ENCODE measurements around the gene ZMYND19.

Gene ZMYND19

DNA sequence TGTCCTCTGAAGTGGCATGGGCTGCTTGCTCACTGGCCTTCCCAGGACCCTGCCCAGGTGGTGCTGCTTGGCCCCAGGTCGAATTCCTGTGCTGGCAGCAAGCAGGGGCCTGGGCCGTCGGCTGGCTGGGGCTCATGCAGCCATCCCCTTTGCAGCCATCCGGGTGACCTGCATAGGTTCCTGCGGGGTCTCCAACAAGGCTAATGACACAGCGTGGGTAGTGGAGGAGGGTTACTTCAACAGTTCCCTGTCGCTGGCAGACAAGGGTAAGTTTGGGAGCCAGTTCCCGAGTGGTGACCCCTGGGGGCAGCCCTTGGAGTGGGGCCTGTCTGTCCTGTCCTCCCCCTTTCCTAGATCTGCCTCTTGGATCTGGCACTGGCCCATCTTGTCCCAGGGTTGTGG is 22.4 kb upstream of the ZMYND19 start:
- no peak overlapping the region for H3K4me3 ChIP-seq (ENCODE audit: low read length)
- TF ChIP-seq, protein P1, sequence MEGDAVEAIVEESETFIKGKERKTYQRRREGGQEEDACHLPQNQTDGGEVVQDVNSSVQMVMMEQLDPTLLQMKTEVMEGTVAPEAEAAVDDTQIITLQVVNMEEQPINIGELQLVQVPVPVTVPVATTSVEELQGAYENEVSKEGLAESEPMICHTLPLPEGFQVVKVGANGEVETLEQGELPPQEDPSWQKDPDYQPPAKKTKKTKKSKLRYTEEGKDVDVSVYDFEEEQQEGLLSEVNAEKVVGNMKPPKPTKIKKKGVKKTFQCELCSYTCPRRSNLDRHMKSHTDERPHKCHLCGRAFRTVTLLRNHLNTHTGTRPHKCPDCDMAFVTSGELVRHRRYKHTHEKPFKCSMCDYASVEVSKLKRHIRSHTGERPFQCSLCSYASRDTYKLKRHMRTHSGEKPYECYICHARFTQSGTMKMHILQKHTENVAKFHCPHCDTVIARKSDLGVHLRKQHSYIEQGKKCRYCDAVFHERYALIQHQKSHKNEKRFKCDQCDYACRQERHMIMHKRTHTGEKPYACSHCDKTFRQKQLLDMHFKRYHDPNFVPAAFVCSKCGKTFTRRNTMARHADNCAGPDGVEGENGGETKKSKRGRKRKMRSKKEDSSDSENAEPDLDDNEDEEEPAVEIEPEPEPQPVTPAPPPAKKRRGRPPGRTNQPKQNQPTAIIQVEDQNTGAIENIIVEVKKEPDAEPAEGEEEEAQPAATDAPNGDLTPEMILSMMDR (conservative IDR thresholded peaks at IDR 0.05; ENCODE audit: low read depth, low read length): no peak
- no peak for DNase-seq (ENCODE audit: low read depth)

DNA sequence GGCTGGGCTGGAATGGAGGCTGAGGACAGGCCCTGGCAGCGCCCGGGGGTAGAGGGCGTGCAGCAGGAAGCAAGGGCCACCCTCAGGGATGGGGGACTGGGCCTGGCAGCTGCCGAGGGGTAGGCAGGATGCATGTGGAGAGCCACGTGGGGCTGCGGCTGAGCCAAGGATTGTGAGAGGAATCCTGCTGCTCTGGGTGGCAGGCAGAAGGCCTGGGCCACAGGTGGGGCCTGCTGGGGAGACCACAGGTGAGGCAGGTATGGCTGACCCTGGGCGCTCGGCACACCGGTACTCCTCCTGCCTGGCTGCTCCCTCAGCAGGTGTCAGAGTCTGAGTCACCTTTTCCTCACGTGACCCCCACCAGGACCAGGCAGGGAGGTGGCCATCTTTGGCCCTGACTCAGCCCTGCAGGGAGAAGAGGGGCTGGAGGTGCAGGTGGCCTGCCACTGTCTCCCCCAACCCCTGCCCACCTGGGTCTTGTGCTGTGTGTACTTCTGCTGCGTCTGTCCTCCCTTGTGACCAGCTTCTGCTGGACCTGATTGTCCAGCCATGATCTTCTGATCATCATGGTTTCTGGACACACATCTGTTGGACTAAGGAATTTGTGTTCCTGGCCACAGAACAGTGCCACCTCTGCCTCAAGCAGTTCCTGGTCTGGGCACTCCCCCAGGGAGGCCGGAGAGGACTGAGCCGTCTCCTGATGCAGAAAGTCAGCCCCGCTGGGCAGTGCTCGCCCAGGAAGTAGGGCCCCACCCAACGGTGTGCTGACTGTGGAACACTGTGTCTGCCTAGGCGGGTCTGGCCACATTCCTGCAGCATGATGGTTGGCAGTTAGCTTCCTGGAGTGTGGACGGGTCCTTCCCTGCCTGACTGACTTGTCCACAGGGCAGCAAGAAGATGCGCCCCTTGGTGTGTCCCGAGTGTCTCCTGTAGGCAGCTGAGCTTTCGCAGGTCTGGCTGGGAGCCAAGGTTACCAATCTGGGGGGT is 21.6 kb upstream of the ZMYND19 start:
- no peak overlapping the region for H3K4me3 ChIP-seq (ENCODE audit: low read length)
- TF ChIP-seq, protein P1 (conservative IDR thresholded peaks at IDR 0.05; ENCODE audit: low read depth, low read length): no peak
- peak; percentile 72 for DNase-seq (ENCODE audit: low read depth)

DNA sequence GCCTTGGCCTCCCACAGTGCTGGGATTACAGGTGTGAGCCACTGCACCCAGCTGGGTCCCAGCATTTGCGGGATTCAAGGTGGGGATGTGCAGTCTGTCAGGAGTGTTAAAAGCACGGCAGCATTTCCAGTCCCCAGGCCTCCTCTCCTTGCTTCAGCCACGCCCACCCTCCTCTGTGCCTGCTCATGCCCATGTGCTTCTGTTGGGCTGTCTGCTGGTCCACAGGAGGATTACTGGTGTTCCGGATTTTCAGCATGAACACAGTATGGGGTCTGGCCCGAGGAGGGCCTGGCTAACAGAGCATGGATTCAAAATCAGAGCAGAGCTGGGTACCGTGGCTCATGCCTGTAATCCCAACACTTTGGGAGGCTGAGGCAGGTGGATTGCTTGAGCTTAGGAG is 20.6 kb upstream of the ZMYND19 start:
- TF ChIP-seq, protein P1 (conservative IDR thresholded peaks at IDR 0.05; ENCODE audit: low read depth, low read length): no peak

DNA sequence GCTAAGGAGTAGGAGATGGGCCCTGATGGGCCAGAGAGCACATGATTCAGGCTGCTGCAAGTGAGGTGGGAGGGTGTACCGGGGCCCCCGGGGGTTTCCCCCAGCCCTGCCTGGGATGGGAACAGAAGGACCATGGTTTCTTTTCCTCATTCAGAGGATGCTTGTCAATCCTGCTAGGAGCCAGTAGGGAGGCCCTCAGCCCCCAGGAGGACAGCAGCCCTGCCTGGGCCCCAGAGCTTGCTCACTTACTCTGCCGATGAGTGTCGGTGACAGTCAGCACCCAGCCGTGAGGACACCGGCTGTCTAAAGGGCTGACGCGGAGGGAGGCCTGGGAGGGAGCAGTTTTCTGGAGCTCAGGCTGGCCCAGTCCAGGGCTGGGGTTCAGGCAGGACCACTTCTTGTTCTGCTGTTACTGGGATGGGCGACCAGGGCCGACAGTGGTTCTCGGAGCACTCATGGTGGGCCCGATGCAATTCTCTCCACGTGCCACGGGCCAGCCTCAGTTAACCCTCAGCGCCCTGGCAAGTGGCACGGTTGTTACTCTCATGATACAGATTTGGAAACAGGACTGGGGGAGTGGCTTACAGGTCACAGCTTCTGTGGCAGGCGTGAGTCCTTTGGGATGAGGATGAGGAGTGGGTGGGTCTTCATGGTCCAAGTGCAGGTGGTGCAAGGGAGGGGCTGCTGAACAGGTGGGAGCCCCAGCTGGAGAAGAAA is 17.0 kb upstream of the ZMYND19 start:
- H3K4me3 ChIP-seq (ENCODE audit: low read length): peak overlapping the region; percentile 44
- TF ChIP-seq, protein P1 (conservative IDR thresholded peaks at IDR 0.05; ENCODE audit: low read depth, low read length): no peak
- no peak for DNase-seq (ENCODE audit: low read depth)

More for the DNA sequence above, 20.6 kb upstream of the ZMYND19 start:
- H3K4me3 ChIP-seq (ENCODE audit: low read length): no peak overlapping the region
- DNase-seq (ENCODE audit: low read depth): no peak

DNA sequence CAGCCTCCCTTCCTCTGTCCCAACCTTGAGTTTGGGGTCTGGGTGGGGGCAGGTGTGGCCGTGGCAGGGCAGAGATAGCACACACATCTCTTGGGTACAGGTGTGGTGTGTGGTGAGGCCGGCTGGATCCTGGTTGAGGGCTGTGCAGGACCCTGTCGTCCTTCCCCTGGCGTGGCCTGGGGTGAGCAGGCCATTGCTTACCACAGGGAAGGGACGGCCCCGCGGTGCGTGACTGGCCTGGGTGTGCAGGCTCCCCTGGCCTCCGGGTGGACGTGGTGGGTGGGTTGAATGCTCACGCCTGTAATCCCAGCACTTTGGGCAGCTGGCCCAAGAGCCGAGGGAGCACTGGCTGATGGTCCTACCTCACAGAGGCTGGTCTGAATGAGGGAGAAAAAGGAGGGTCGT is 16.4 kb upstream of the ZMYND19 start:
- TF ChIP-seq, protein P1 (conservative IDR thresholded peaks at IDR 0.05; ENCODE audit: low read depth, low read length): no peak
- peak overlapping the region; percentile 44 for H3K4me3 ChIP-seq (ENCODE audit: low read length)
- DNase-seq (ENCODE audit: low read depth): no peak

DNA sequence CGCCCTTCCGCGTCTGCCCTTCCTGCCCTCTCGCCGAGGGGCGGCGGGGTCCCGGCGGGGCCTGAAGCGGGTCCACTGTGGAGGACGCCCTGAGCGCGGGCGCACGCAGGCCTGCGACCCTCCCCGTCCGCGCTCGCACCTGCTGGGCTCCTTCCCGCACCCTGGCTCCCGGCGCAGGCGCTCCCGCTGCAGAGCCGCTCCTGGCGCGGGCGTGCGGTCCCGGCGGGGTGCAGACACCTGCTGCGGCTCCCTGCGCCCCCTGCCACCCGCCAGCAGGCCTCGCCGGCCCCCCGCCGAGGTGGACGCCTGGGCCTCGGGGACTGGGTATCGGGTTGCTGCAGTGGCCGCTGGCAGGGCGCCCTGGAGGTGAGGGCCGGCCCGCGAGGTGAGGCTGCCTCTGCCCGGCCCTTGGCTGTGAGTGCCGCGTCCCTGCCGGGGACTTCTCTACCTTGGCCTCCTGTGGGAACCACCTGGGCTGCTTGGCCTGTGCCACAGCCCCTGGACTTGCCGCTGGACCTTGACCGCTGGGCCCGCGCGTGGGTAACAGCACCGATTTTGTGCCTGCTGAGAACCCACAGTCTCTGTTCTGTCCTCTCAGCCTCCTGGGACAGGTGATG is 15.8 kb upstream of the ZMYND19 start:
- H3K4me3 ChIP-seq (ENCODE audit: low read length): peak overlapping the region; percentile 44
- TF ChIP-seq, protein P1 (conservative IDR thresholded peaks at IDR 0.05; ENCODE audit: low read depth, low read length): no peak
- DNase-seq (ENCODE audit: low read depth): no peak
